A673 (cell line): ENCODE results near the gene AKT3. TPM values are rescaled to one million over a fixed set of nuclear protein-coding genes. Genes with fewer than 3 reads are reported as not detected.

Experiments used
- BruUV-seq: library from RNA; stranded (reverse); fragments of 400-500 nt; replicated peaks from 2 replicates; lab custom pipeline; 2021; lab: Mats Ljungman, UMichigan
- CTCF ChIA-PET: fragments of 300-600 bp; sonication (Branson Sonifier 250); formaldehyde crosslinking; loops from one replicate; lab custom pipeline; 2022; ENCODE audit warnings: antibody characterized with exemption; lab: Charles Lee
- POLR2A ChIA-PET: fragments of 300-600 bp; sonication (Branson Sonifier 250); formaldehyde crosslinking; loops from one replicate; lab custom pipeline; 2022; ENCODE audit warnings: antibody characterized with exemption; ENCODE audit not compliant: low non-redundant PET; lab: Charles Lee
- DNase-seq: peaks from one replicate; pipeline ENCODE4 v3.0.0-alpha.2; 2015; ENCODE audit warnings: low spot score
- H3K27ac ChIP-seq: fragments of 200-600 bp; sonication (generic); 2 replicates; pipeline ENCODE4 v1.5.1; 2016; ENCODE audit warnings: mixed run types, low read depth, mild to moderate bottlenecking, mixed read lengths, antibody characterized with exemption, low read length; ENCODE audit not compliant: poor library complexity, severe bottlenecking
- H3K27me3 ChIP-seq: fragments of 200-600 bp; sonication (generic); replicated peaks from 2 replicates; pipeline ENCODE4 v1.6.1; 2017; ENCODE audit warnings: mixed run types, low read depth, mild to moderate bottlenecking, mixed read lengths, antibody characterized with exemption, low read length; ENCODE audit not compliant: insufficient read depth, poor library complexity
- H3K36me3 ChIP-seq: fragments of 200-600 bp; sonication (generic); 2 replicates; pipeline ENCODE4 v1.6.1; 2016; ENCODE audit warnings: mixed run types, mild to moderate bottlenecking, mixed read lengths, antibody characterized with exemption, low read length; ENCODE audit not compliant: insufficient read depth, poor library complexity, severe bottlenecking
- H3K4me1 ChIP-seq: fragments of 200-600 bp; sonication (generic); 2 replicates; pipeline ENCODE4 v1.6.1; 2017; ENCODE audit warnings: mixed run types, mild to moderate bottlenecking, mixed read lengths, antibody characterized with exemption, low read length; ENCODE audit not compliant: insufficient read depth, poor library complexity, severe bottlenecking
- H3K4me3 ChIP-seq: fragments of 200-600 bp; sonication (generic); 2 replicates; pipeline ENCODE4 v1.5.1; 2016; ENCODE audit warnings: low read depth, mixed run types, mild to moderate bottlenecking, mixed read lengths, low read length; ENCODE audit not compliant: poor library complexity, severe bottlenecking
- H3K9me3 ChIP-seq: fragments of 200-600 bp; sonication (generic); 2 replicates; pipeline ENCODE4 v1.6.1; 2016; ENCODE audit warnings: mixed run types, low read depth, mild to moderate bottlenecking, mixed read lengths, antibody characterized with exemption, low read length; ENCODE audit not compliant: poor library complexity, severe bottlenecking
- CTCF ChIP-seq: fragments of 300-800, 200-600 bp; sonication (generic); conservative IDR thresholded peaks from 2 replicates; pipeline ENCODE4 v1.5.1; 2017; ENCODE audit warnings: low read depth, mild to moderate bottlenecking, antibody characterized with exemption, low read length, moderate library complexity, mixed read lengths
- EZH2 ChIP-seq: fragments of 200-600 bp; sonication (generic); IDR thresholded peaks from 2 replicates; pipeline ENCODE4 v1.6.1; 2017; ENCODE audit warnings: borderline replicate concordance, low read depth, mild to moderate bottlenecking, mixed read lengths, antibody characterized with exemption, low read length; ENCODE audit not compliant: poor library complexity, severe bottlenecking
- intact Hi-C: fragments of 100-400 bp; cut with micrococcal nuclease; formaldehyde crosslinking; loops from one replicate; pipeline ENCODE4 v1.10.0; 2022; ENCODE audit not compliant: unreplicated experiment
- total RNA-seq: library from RNA; stranded (reverse); gene quantifications from 2 replicates; pipeline ENCODE4 v1.2.3, GENCODE V29; 2021

AKT3 gene
- total RNA-seq, 1 experiment from 2014 or later = 14.4 TPM

GRCh38 chr1:243693800-243694199 lies 156.2 kb downstream of the AKT3 start:
- CTCF ChIA-PET = no interaction called here
- DNase-seq = no peak
- POLR2A ChIA-PET = no interaction called here
- no peaks in the 10 kb centered on the region for H3K4me1 ChIP-seq
- no peaks in the 10 kb centered on the region for H3K36me3 ChIP-seq
- no peaks in the 10 kb centered on the region for H3K27me3 ChIP-seq
- H3K27ac ChIP-seq = no peak overlapping the region
- intact Hi-C loops = no loop called here
- TF ChIP-seq EZH2 = no peak
- TF ChIP-seq CTCF = no peak
- no peak overlapping the region for H3K4me3 ChIP-seq
- H3K9me3 ChIP-seq = no peaks in the 10 kb centered on the region
- no TSS peak for BruUV-seq

- Histone ChIP-seq H3K4me3 (no peak overlapping the region), H3K27me3 (no peaks in the 10 kb centered on the region), H3K36me3 (no peaks in the 10 kb centered on the region), H3K27ac (no peak overlapping the region), H3K9me3 (no peaks in the 10 kb centered on the region), H3K4me1 (no peaks in the 10 kb centered on the region)
- no peak for TF ChIP-seq CTCF
- intact Hi-C loops = no loop called here
- ChIA-PET POLR2A (no interaction called here), CTCF (no interaction called here)
- no TSS peak for BruUV-seq
- DNase-seq = no peak
Measured at GRCh38 chr1:243686159-243686558, 163.9 kb downstream of the AKT3 start.

- H3K27me3 ChIP-seq = no peaks in the 10 kb centered on the region
- no peaks in the 10 kb centered on the region for H3K9me3 ChIP-seq
- ChIA-PET POLR2A (no interaction called here), CTCF (no interaction called here)
- no peaks in the 10 kb centered on the region for H3K36me3 ChIP-seq
- H3K4me1 ChIP-seq = no peaks in the 10 kb centered on the region
- TF ChIP-seq EZH2 = no peak
- no peak for TF ChIP-seq CTCF
- no TSS peak for BruUV-seq
- DNase-seq = no peak
- no peak overlapping the region for H3K4me3 ChIP-seq
- intact Hi-C loops = no loop called here
- no peak overlapping the region for H3K27ac ChIP-seq
Measured at GRCh38 chr1:243680860-243681259, 169.2 kb downstream of the AKT3 start.
